ENCODE measurements around the gene GOLGA8O.
"Not testable (repeated sequence)": the region's sequence is repeated elsewhere in the genome, so short reads cannot be mapped to it uniquely, and the experiment has no call there.

GOLGA8O gene, protein sequence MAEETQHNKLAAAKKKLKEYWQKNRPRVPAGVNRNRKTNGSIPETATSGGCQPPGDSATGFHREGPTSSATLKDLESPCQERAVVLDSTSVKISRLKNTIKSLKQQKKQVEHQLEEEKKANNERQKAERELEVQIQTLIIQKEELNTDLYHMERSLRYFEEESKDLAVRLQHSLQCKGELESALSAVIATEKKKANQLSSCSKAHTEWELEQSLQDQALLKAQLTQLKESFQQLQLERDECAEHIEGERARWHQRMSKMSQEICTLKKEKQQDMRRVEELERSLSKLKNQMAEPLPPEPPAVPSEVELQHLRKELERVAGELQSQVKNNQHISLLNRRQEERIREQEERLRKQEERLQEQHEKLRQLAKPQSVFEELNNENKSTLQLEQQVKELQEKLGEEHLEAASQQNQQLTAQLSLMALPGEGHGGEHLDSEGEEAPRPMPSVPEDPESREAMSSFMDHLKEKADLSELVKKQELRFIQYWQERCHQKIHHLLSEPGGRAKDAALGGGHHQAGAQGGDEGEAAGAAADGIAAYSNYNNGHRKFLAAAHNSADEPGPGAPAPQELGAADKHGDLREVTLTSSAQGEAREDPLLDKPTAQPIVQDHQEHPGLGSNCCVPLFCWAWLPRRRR

DNA sequence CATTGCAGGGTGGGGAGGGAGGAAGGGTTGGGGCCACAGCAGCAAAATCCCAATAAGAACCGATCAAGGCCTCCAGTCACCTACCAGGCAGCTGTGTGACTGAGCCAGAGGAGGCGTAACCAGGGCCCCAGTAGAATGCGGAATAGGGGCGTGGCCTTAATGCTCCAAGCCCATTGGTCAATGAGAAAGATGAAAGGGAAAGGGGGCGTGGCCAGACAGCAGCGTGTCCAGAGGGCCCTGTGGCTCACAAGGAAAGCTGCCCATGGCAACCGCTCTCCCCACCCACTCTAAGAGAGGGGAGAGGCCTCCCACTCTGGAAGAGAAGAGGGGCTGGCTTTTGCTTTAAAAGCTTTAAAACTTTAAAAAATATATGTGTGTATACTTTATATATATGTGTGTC is at the start of gene GOLGA8O:
Gene GOLGA8O (minus strand): TSS at position 101 of the 400 bp plus-strand sequence. CDS start 98 bp downstream, at position 3.
- not testable (repeated sequence) for DNase-seq (ENCODE audit: low read depth); H3K4me3 ChIP-seq (ENCODE audit: low read depth, low read length)

DNA sequence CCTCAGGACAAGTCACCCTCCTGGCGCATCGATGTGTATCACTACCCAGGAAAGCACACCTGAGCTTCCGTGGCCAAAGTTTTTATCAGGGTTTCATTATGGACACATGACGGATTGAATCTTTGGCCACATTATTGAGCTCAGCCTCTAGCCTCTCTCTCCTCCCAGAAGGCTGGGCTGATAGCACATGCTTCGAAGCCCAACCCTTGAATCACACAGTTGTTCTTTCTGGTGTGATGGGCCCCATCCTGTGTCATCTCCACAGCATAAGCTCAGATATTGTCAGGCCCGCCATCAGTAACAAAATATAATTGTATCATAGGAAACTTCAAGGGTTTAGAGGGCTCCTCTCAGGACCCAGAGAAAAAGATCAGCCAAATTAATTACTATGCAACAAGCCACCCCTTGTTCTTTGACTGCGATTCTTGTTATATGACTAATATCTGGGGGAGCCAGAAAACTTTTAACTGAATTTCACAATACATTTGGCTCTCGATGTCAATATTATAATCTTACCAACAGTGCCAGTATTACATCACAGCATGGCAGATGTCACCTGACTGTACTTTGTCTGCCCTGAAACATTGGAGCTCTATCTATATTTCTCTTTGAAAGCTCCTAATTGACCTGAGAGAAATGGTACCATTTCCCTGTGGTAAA is 48.8 kb upstream of the GOLGA8O start:
- not testable (repeated sequence) for H3K4me3 ChIP-seq (ENCODE audit: low read depth, low read length); DNase-seq (ENCODE audit: low read depth)

GRCh38 chr15:32502946-32503345 is 47.5 kb upstream of the GOLGA8O start:
- peak; percentile 43 for DNase-seq (ENCODE audit: low read depth)
- H3K4me3 ChIP-seq (ENCODE audit: low read depth, low read length) = not testable (repeated sequence)

DNA sequence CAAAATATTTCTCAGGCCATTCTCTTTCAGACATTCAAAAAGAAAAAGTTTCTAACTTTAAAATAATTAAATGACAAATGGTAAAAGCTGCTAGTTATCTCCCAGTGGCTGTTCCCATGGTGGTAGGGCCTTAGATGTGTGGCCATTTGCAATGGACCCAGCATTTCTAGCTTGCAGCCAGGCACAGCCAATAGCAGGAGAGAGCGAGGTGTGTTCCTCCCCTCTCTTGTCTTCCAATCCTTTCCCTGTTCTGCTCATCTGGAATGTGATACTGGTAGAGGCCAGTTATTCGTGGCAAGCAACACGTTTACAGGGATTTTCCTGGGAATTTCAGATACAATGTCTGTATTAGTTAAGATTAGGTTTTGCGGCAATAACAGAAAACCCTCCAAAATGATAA is 37.3 kb upstream of the GOLGA8O start:
- not testable (repeated sequence) for DNase-seq (ENCODE audit: low read depth); H3K4me3 ChIP-seq (ENCODE audit: low read depth, low read length)

GRCh38 chr15:32486474-32486873 is 31.0 kb upstream of the GOLGA8O start:
- DNase-seq (ENCODE audit: low read depth); H3K4me3 ChIP-seq (ENCODE audit: low read depth, low read length): not testable (repeated sequence)

DNA sequence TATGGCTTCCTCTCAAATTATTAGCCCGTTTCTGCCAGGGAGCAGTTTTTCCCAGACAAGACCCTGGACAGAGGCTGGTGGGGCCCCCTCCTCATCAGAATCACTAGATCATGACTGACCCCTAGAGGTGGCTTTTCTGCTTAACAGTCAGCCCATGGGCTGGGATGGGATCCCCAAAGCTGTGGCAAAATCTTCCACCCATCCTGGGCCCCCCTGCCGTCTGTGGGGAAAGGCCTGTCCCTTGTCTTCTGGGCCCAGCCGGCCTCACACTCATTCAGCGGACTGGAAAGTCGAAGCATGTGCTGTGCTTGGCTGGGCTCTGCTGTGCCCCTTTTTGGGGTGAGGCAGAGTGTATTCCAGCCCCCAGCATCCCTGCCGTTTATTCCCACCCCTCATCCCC is 27.9 kb upstream of the GOLGA8O start:
- not testable (repeated sequence) for DNase-seq (ENCODE audit: low read depth); H3K4me3 ChIP-seq (ENCODE audit: low read depth, low read length)

DNA sequence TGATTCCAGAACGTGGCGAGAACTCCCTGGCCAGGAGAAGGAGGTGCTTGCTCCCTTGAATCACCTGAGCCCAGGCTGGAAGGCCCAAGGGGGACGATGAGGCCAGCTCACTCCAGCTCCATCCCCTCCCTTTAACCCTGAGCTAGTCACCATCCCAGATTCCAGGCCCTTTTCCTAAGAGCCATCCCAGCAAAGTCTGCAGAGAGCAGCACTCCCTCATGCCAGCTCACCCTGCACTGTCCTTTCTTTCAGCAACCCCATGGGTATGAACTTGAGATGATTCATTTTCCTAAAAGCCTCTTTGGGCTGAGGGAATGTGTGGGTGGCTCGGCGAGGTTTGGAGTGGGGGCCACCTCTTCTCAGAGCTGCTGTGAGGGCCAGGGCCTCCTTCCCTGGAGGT is 26.2 kb upstream of the GOLGA8O start:
- not testable (repeated sequence) for DNase-seq (ENCODE audit: low read depth); H3K4me3 ChIP-seq (ENCODE audit: low read depth, low read length)

DNA sequence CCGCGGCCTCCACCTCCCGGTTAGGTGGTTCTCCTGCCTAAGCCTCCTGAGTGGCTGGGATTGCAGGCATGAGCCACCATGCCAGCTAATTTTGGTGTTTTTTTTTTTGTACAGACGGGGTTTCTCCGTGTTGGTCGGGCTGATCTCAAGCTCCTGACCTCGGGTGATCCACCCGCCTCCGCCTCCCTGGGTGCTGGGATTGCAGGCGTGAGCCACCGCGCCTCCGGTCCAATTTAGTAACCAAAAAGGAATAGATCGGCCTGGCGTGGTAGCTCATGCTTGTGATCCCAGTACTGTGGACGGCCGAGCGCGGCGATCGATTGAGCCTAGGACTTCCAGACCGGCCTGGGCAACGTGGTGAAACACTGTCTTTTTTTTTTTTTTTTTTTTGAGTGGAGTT is 12.6 kb upstream of the GOLGA8O start:
- not testable (repeated sequence) for H3K4me3 ChIP-seq (ENCODE audit: low read depth, low read length); DNase-seq (ENCODE audit: low read depth)

DNA sequence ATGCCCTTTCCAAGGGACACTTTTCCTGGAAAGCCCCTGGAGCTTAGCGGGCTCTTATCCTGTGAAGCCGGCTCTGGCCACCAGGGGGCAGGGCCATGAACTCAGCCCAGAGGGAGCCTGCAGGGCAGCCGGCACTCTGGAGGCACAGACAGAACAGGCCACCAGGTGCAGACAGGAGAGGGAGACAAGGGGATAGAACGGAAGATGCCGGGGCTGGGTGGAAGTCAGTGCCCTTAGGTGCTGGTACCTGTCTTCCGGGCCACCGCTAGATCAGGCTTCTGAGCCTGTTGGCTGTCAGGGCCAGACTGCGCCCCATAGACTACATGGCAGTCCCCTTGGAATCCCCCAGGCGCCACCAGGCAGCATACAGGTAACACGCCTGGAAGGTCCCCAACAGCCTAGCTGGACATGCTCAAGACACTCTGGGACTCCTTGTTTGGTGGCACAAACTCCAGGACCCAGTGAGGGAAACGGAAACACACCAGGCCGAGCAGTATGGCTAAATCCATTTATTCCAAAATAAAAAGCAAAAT is 14.9 kb downstream of the GOLGA8O start:
- DNase-seq (ENCODE audit: low read depth); H3K4me3 ChIP-seq (ENCODE audit: low read depth, low read length): not testable (repeated sequence)

DNA sequence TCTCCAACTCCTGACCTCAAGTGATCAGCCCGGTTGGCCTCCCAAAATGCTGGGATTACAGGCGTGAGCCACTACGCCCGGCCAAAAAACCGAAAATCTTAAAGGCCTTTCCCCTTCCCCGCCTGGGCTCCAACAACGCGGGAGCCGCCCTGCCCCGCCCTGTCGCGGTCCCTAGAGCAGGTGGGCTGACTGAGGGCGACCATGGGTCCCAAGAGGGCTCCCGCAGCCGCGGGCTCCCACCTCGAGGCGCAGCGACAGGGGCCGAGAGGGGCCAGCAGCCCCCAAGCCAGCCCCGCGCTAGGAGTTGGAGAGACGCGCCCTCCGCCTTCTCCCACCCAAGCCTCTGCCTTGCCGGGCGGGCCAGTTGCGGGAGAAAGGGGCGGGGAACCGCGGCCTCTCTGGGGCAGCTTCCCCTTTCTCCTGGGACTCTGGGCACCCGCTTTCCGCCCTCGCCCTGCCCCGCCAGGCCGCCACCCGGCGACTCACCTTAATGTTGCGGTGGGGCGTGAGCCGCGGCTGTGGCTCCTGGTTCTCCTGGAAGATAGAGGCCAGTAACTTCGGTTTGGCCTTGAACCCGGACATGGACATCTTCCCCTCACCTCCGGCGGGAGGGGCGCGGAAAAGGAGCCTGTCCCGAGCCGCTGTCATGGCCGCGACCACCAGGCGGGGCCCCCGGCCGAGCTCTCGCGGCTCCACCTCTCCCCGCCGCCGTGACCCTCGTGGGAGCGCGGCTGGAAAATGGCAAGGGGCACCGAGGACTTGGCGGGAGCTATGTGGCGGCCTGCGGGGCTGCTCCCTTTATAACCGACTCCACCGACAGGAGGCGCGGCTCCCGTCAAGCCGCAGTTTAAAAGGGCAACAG is 21.1 kb downstream of the GOLGA8O start:
- DNase-seq (ENCODE audit: low read depth) = not testable (repeated sequence)

DNA sequence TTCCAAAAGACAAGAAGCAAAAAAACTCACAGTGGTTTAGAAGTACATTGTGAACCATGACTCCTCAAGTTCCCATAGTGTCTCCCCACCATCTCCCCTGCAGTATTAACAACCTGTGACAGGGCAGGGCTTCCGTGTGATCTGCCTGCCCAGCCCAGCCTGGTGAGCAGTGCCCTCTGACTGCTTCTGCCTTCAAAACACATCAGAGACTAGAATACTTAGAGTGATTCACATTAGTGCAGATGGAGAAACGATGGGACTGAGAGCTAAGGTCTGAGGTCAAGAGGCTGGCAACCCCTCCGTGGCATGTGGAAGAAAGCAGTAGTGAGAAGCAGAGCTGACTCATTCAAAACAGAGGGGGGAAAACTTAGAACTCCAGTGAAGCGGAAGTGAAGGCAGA is 27.8 kb downstream of the GOLGA8O start:
- not testable (repeated sequence) for DNase-seq (ENCODE audit: low read depth); H3K4me3 ChIP-seq (ENCODE audit: low read depth, low read length)

More for the DNA sequence above, 21.1 kb downstream of the GOLGA8O start:
- H3K4me3 ChIP-seq (ENCODE audit: low read depth, low read length) = not testable (repeated sequence)

- DNase-seq (ENCODE audit: low read depth); H3K4me3 ChIP-seq (ENCODE audit: low read depth, low read length): not testable (repeated sequence)
Measured at GRCh38 chr15:32426511-32426910, 28.9 kb downstream of the GOLGA8O start.

- not testable (repeated sequence) for DNase-seq (ENCODE audit: low read depth); H3K4me3 ChIP-seq (ENCODE audit: low read depth, low read length)
Measured at GRCh38 chr15:32407903-32408302, 47.5 kb downstream of the GOLGA8O start.

- H3K4me3 ChIP-seq (ENCODE audit: low read depth, low read length); DNase-seq (ENCODE audit: low read depth): not testable (repeated sequence)
Measured at GRCh38 chr15:32403192-32403591, 52.2 kb downstream of the GOLGA8O start, which contains the start of gene GOLGA8K. GOLGA8K (minus strand) TSS chr15:32403292; CDS start chr15:32403194, 98 bp downstream.

GRCh38 chr15:32396522-32396921 is 58.9 kb downstream of the GOLGA8O start:
- DNase-seq (ENCODE audit: low read depth); H3K4me3 ChIP-seq (ENCODE audit: low read depth, low read length): not testable (repeated sequence)

Measured in skeletal muscle cell (primary cell).